ENCODE data around the gene WNK2. TPM values are rescaled to one million over a fixed set of nuclear protein-coding genes. Genes with fewer than 3 reads are reported as not detected.

The WNK2 gene
- total RNA-seq, 2 experiments from 2014 or later: not detected

GRCh38 chr9:93210324-93210973 lies 26.5 kb downstream of the WNK2 start:
- H3K36me3 Mint-ChIP-seq (ENCODE audit: low read depth): no peaks in the 10 kb centered on the region
- H3K27ac Mint-ChIP-seq: no peak overlapping the region
- H3K4me3 Mint-ChIP-seq: no peak overlapping the region
- no peaks in the 10 kb centered on the region for H3K4me1 Mint-ChIP-seq
- DNase-seq: no peak
- ChIA-PET CTCF (no interaction called here), POLR2A (no interaction called here)
- peaks cover 5% of the 10 kb centered on the region for H3K9me3 Mint-ChIP-seq
- peaks cover 2% of the 10 kb centered on the region for H3K27me3 Mint-ChIP-seq

GRCh38 chr9:93210974-93211653 lies 27.2 kb downstream of the WNK2 start:
- Mint-ChIP-seq H3K27ac (no peak overlapping the region), H3K9me3 (peaks cover 5% of the 10 kb centered on the region), H3K4me1 (no peaks in the 10 kb centered on the region), H3K4me3 (no peak overlapping the region), H3K27me3 (peaks cover 2% of the 10 kb centered on the region), H3K36me3 (ENCODE audit: low read depth) (no peaks in the 10 kb centered on the region)
- DNase-seq: no peak
- ChIA-PET CTCF (no interaction called here), POLR2A (no interaction called here)

GRCh38 chr9:93211654-93212001 lies 27.7 kb downstream of the WNK2 start:
- H3K27me3 Mint-ChIP-seq: peaks cover 2% of the 10 kb centered on the region
- no peak overlapping the region for H3K27ac Mint-ChIP-seq
- ChIA-PET CTCF (no interaction called here), POLR2A (no interaction called here)
- no peaks in the 10 kb centered on the region for H3K36me3 Mint-ChIP-seq (ENCODE audit: low read depth)
- no peak for DNase-seq
- H3K4me1 Mint-ChIP-seq: no peaks in the 10 kb centered on the region
- no peak overlapping the region for H3K4me3 Mint-ChIP-seq
- H3K9me3 Mint-ChIP-seq: peaks cover 5% of the 10 kb centered on the region

DNA sequence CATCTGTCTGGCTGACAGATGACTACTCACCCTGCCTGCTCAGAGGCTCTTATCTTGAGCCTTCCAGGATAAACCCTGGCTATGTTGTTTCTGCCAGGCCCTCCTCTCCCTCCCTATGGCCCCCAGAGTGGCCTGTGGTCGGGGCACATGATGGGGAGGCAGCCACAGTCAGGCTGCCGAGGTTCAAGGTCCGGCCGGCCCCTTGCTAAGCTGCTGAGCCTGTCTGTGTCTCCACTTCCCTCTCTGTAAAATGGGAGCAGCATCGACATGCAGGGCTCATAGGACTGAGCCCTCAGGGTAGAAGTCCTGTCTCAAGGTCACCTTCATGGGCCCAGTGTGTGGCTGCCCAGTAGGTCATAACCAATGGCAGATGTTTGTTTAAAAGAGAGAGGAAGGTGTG lies 28.5 kb downstream of the WNK2 start:
- H3K9me3 Mint-ChIP-seq: peaks cover 5% of the 10 kb centered on the region
- no peak overlapping the region for H3K27ac Mint-ChIP-seq
- H3K4me1 Mint-ChIP-seq: no peaks in the 10 kb centered on the region
- H3K27me3 Mint-ChIP-seq: peaks cover 2% of the 10 kb centered on the region
- ChIA-PET POLR2A (no interaction called here), CTCF (interaction anchor here (0.6 kb wide), 1 partner anchor 1035 kb away, joined by 3 read pairs; no protein-coding TSS in a partner anchor)
- no peak overlapping the region for H3K4me3 Mint-ChIP-seq
- H3K36me3 Mint-ChIP-seq (ENCODE audit: low read depth): no peaks in the 10 kb centered on the region
- DNase-seq: no peak

GRCh38 chr9:93216073-93216365 lies 32.1 kb downstream of the WNK2 start:
- Mint-ChIP-seq H3K27me3 (peaks cover 2% of the 10 kb centered on the region), H3K4me1 (no peaks in the 10 kb centered on the region), H3K4me3 (no peak overlapping the region), H3K36me3 (ENCODE audit: low read depth) (no peaks in the 10 kb centered on the region), H3K27ac (no peak overlapping the region), H3K9me3 (no peaks in the 10 kb centered on the region)
- DNase-seq: no peak
- ChIA-PET CTCF (no interaction called here), POLR2A (no interaction called here)

GRCh38 chr9:93217706-93218105 lies 33.8 kb downstream of the WNK2 start:
- Mint-ChIP-seq H3K9me3 (no peaks in the 10 kb centered on the region), H3K27me3 (peaks cover 2% of the 10 kb centered on the region), H3K36me3 (ENCODE audit: low read depth) (no peaks in the 10 kb centered on the region), H3K4me1 (no peaks in the 10 kb centered on the region), H3K4me3 (no peak overlapping the region), H3K27ac (no peak overlapping the region)
- ChIA-PET CTCF (no interaction called here), POLR2A (no interaction called here)
- no peak for DNase-seq

DNA sequence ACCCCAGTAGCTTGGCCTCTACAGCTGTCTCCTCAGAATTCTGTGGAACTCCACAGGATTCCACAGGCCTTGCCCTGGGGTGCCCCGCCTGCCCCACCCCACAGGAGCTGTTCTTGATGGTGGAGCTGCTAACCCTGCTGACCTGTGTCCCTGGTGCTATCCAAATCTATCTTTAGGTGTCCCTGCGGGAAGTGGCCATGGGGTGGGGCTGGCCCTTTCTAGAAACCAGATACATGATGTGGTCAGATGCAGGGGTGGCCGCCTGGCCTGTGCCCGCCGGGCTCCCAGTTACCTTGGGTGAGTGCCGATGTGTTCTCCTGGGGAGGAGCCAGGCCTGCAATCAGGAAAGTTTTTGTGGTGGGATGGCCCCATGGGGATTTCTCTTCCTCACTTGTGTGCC lies 34.2 kb downstream of the WNK2 start:
- Mint-ChIP-seq H3K27ac (no peak overlapping the region), H3K4me1 (no peaks in the 10 kb centered on the region), H3K4me3 (no peak overlapping the region), H3K9me3 (no peaks in the 10 kb centered on the region), H3K27me3 (peaks cover 2% of the 10 kb centered on the region), H3K36me3 (ENCODE audit: low read depth) (no peaks in the 10 kb centered on the region)
- no peak for DNase-seq
- ChIA-PET POLR2A (no interaction called here), CTCF (no interaction called here)

GRCh38 chr9:93218671-93219420 lies 34.9 kb downstream of the WNK2 start:
- peaks cover 2% of the 10 kb centered on the region for H3K27me3 Mint-ChIP-seq
- no peaks in the 10 kb centered on the region for H3K36me3 Mint-ChIP-seq (ENCODE audit: low read depth)
- POLR2A ChIA-PET: no interaction called here
- no peaks in the 10 kb centered on the region for H3K4me1 Mint-ChIP-seq
- no peaks in the 10 kb centered on the region for H3K9me3 Mint-ChIP-seq
- CTCF ChIA-PET: no interaction called here
- no peak for DNase-seq
- no peak overlapping the region for H3K27ac Mint-ChIP-seq
- H3K4me3 Mint-ChIP-seq: no peak overlapping the region

GRCh38 chr9:93219692-93220091 lies 35.8 kb downstream of the WNK2 start:
- Mint-ChIP-seq H3K27me3 (no peaks in the 10 kb centered on the region), H3K4me3 (no peak overlapping the region), H3K36me3 (ENCODE audit: low read depth) (no peaks in the 10 kb centered on the region), H3K9me3 (no peaks in the 10 kb centered on the region), H3K27ac (no peak overlapping the region), H3K4me1 (no peaks in the 10 kb centered on the region)
- POLR2A ChIA-PET: no interaction called here
- DNase-seq: no peak
- CTCF ChIA-PET: no interaction called here

- Mint-ChIP-seq H3K4me1 (no peaks in the 10 kb centered on the region), H3K27ac (no peak overlapping the region), H3K9me3 (no peaks in the 10 kb centered on the region), H3K4me3 (no peak overlapping the region), H3K36me3 (ENCODE audit: low read depth) (no peaks in the 10 kb centered on the region), H3K27me3 (no peaks in the 10 kb centered on the region)
- no peak for DNase-seq
- CTCF ChIA-PET: no interaction called here
- POLR2A ChIA-PET: no interaction called here
Observed at GRCh38 chr9:93220627-93221026, 36.7 kb downstream of the WNK2 start.

- H3K27ac Mint-ChIP-seq: no peak overlapping the region
- H3K4me1 Mint-ChIP-seq: no peaks in the 10 kb centered on the region
- no peaks in the 10 kb centered on the region for H3K36me3 Mint-ChIP-seq (ENCODE audit: low read depth)
- no peaks in the 10 kb centered on the region for H3K27me3 Mint-ChIP-seq
- ChIA-PET CTCF (interaction anchor here (1.3 kb wide), 1 partner anchor 108 kb away, joined by 3 read pairs; no protein-coding TSS in a partner anchor), POLR2A (no interaction called here)
- no peak for DNase-seq
- H3K4me3 Mint-ChIP-seq: no peak overlapping the region
- no peaks in the 10 kb centered on the region for H3K9me3 Mint-ChIP-seq
Observed at GRCh38 chr9:93221044-93221443, 37.1 kb downstream of the WNK2 start.

- no peaks in the 10 kb centered on the region for H3K9me3 Mint-ChIP-seq
- no peak overlapping the region for H3K4me3 Mint-ChIP-seq
- no peaks in the 10 kb centered on the region for H3K27me3 Mint-ChIP-seq
- H3K27ac Mint-ChIP-seq: no peak overlapping the region
- ChIA-PET POLR2A (no interaction called here), CTCF (no interaction called here)
- H3K4me1 Mint-ChIP-seq: no peaks in the 10 kb centered on the region
- DNase-seq: no peak
- H3K36me3 Mint-ChIP-seq (ENCODE audit: low read depth): no peaks in the 10 kb centered on the region
Observed at GRCh38 chr9:93222890-93223259, 38.9 kb downstream of the WNK2 start.

- POLR2A ChIA-PET: no interaction called here
- H3K9me3 Mint-ChIP-seq: no peaks in the 10 kb centered on the region
Observed at GRCh38 chr9:93223260-93224180, 39.6 kb downstream of the WNK2 start.

More at GRCh38 chr9:93223260-93224180, 39.6 kb downstream of the WNK2 start:
- Mint-ChIP-seq H3K4me1 (no peaks in the 10 kb centered on the region), H3K4me3 (no peak overlapping the region), H3K36me3 (ENCODE audit: low read depth) (no peaks in the 10 kb centered on the region), H3K27me3 (no peaks in the 10 kb centered on the region), H3K27ac (no peak overlapping the region)
- DNase-seq: no peak
- CTCF ChIA-PET: no interaction called here
